HG02623 (cell line): Measurements from ENCODE around the gene DSP.

Experiments used
- ATAC-seq: cut with Tn5 transposase; IDR thresholded peaks from one replicate; pipeline ENCODE4 v1.9.1; 2021; ENCODE audit warnings: moderate library complexity; ENCODE audit not compliant: unreplicated experiment

Gene DSP

GRCh38 chr6:7589949-7590917 lies 48.8 kb downstream of the DSP start, which contains the start of gene SNRNP48:
Gene SNRNP48, plus strand, starts transcription at chr6:7590198. Its CDS starts 60 bp downstream, at chr6:7590258.
- ATAC-seq = peak; percentile 98

DNA sequence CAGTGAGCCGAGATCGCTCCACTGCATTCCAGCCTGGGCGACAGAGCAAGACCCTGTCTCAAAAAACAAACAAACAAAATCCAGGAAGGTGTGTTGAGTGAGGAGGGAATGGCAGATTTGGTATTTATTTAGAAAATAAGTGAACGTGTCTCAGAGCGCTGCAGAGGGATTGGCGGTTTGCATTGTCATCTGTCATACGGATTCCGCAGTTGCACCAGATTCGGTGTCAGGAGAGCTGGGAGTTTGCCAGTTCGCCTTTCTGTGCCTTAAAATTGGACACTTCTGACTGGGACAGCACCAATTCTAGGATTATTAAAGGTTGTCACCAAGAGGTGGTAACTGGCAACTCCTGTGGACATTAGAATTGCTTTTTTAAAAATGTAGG lies 49.4 kb downstream of the DSP start:
- ATAC-seq = no peak

DNA sequence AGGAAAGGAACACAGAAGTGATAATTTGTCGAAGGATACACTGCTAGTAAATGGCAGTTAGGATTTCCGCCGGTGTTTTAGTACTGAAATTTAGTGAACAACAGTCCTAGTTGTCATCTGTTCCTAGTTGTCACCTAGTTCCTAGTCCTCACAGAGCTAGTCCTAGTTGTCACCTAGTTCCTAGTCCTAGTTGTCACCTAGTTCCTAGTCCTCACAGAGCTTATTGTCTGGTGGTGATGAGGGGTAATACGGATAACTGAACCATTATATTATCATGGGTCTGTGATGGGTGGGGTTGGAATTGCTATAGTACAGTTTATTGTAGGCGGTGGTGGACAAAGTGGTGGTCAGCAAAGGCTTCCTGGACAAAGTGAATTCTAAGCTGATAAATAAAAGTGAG lies 50.3 kb downstream of the DSP start:
- ATAC-seq = no peak

DNA sequence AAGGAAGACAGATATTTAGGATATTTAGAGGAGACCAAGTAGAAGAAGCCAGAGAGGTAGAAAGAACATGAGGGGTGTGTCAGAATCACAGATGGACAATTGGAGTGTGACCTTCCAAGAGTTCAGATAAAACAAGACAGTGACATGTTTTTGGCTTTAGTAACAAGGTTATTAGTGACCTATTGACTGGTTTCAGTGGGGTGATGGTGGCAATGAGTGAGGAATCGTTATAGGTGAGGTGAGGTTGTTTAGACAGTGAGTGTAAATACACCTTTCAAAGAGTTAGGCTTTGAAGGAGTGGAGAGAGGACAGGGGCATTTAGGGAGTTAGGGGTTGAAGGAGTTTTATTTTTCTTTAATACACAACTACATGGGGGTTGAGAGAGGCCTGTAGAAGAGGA lies 51.8 kb downstream of the DSP start:
- no peak for ATAC-seq

- no peak for ATAC-seq
Observed at GRCh38 chr6:7594579-7595125, 53.2 kb downstream of the DSP start.

DNA sequence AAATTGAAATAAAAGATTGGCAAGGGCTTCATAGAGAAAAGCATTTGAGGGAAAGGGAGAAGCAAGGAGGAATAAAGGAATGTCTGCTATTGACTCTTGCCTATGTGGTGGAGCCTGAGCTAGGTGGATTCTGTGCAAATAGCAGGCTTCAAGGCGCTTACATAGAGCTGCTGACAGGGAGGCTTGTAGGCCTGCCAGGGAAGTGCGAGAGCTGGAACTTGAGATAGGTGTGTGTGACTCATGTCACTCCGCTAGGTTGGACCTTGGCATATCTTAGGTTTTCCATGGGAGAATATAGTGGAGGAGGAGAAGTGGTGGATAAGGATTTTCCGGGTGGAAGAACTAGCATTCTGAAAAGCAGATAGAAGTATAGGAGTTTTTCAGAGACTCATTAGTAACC lies 62.5 kb downstream of the DSP start:
- no peak for ATAC-seq

GRCh38 chr6:7604506-7604905 lies 63.0 kb downstream of the DSP start:
- ATAC-seq = no peak

- ATAC-seq = no peak
Observed at GRCh38 chr6:7615611-7616383, 74.3 kb downstream of the DSP start.

GRCh38 chr6:7617801-7618764 lies 76.6 kb downstream of the DSP start:
- ATAC-seq = peak; percentile 70

DNA sequence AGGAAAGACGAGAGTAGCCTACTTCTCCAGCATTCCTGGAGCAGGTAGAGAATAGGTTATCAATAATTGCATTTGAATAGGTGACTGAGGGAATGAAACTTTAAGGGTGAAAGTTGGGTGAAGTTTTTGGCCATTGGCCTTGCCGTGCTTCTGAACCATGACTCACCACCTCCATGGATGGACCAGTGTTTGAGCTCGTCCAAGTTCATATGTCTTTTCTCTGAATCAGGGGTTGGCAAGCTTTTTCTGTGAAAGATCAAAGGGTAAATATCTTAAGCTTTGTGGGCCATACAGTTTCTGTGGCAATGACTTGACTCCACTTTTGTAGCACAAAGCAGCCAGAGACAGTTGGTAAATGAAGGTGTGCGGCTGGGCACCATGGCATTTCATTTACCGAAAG lies 80.3 kb downstream of the DSP start:
- no peak for ATAC-seq

- ATAC-seq = no peak
Observed at GRCh38 chr6:7624796-7625710, 83.6 kb downstream of the DSP start.

- no peak for ATAC-seq
Observed at GRCh38 chr6:7628479-7628878, 87.0 kb downstream of the DSP start.

GRCh38 chr6:7628909-7629308 lies 87.4 kb downstream of the DSP start:
- ATAC-seq = no peak

DNA sequence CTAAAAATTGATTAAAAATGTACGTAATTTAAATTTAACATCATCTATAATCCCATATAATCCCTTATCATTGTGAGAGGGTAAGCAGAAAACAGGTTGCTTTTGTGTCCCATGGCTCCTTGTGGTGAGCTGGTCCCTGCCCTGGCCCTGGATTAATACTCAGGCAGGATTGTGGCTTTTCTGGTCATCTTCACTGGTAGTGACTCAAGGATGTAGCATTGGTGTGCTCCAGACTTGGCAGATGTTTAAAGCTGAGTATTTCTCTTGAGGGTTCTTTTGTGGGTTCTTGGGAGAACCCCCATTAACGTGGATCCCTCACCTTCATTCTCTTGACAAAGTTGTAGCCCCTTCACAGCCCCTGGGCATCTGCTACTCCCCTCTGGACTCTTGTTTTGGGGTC lies 87.8 kb downstream of the DSP start:
- no peak for ATAC-seq

- ATAC-seq = no peak
Observed at GRCh38 chr6:7630792-7631191, 89.3 kb downstream of the DSP start.

- no peak for ATAC-seq
Observed at GRCh38 chr6:7631466-7631865, 90.0 kb downstream of the DSP start.

GRCh38 chr6:7632501-7633290 lies 91.2 kb downstream of the DSP start:
- ATAC-seq = no peak

- no peak for ATAC-seq
Observed at GRCh38 chr6:7633361-7633760, 91.9 kb downstream of the DSP start.

- no peak for ATAC-seq
Observed at GRCh38 chr6:7636151-7636550, 94.7 kb downstream of the DSP start.
